LNCaP clone FGC (cell line): Measurements from ENCODE around the gene TC2N.

Experiments used
- DNase-seq: peaks from one replicate; pipeline ENCODE4 v3.0.0-alpha.2; 2011; ENCODE audit warnings: low read depth
- H3K4me3 ChIP-seq: 2 replicates; pipeline ENCODE4 v1.5.1; 2011; ENCODE audit warnings: mild to moderate bottlenecking, low read depth, low read length, control low read depth
- CTCF ChIP-seq: IDR thresholded peaks from 2 replicates; pipeline ENCODE4 v1.5.1; 2012; ENCODE audit warnings: mild to moderate bottlenecking; ENCODE audit not compliant: control insufficient read depth, insufficient read depth; ENCODE audit errors: extremely low read depth

The TC2N gene

GRCh38 chr14:91883753-91884152 lies 16.4 kb upstream of the TC2N start:
- no peak for DNase-seq
- no peak overlapping the region for H3K4me3 ChIP-seq
- TF ChIP-seq CTCF = no peak

- no peak for DNase-seq
- TF ChIP-seq CTCF = no peak
- no peak overlapping the region for H3K4me3 ChIP-seq
Observed at GRCh38 chr14:91882776-91883175, 15.4 kb upstream of the TC2N start.

- no peak for DNase-seq
- no peak overlapping the region for H3K4me3 ChIP-seq
- TF ChIP-seq CTCF = no peak
Observed at GRCh38 chr14:91882369-91882768, 15.0 kb upstream of the TC2N start.

- no peak for DNase-seq
- TF ChIP-seq CTCF = no peak
Observed at GRCh38 chr14:91879196-91879595, 11.9 kb upstream of the TC2N start.

GRCh38 chr14:91878274-91878673 lies 10.9 kb upstream of the TC2N start:
- DNase-seq = no peak
- H3K4me3 ChIP-seq = no peak overlapping the region
- TF ChIP-seq CTCF = no peak

More at GRCh38 chr14:91879196-91879595, 11.9 kb upstream of the TC2N start:
- H3K4me3 ChIP-seq = no peak overlapping the region

- DNase-seq = no peak
- no peak for TF ChIP-seq CTCF
- no peak overlapping the region for H3K4me3 ChIP-seq
Observed at GRCh38 chr14:91877376-91877915, 10.1 kb upstream of the TC2N start.

GRCh38 chr14:91876492-91876891 lies 9.2 kb upstream of the TC2N start:
- DNase-seq = no peak
- TF ChIP-seq CTCF = no peak
- H3K4me3 ChIP-seq = no peak overlapping the region
